Eye (tissue), 1 donor: ENCODE results near the gene ARL5B.

ENCODE experiments used
- DNase-seq: peaks from one replicate; pipeline ENCODE4 v3.0.0-alpha.2; 2015

ARL5B gene

DNA sequence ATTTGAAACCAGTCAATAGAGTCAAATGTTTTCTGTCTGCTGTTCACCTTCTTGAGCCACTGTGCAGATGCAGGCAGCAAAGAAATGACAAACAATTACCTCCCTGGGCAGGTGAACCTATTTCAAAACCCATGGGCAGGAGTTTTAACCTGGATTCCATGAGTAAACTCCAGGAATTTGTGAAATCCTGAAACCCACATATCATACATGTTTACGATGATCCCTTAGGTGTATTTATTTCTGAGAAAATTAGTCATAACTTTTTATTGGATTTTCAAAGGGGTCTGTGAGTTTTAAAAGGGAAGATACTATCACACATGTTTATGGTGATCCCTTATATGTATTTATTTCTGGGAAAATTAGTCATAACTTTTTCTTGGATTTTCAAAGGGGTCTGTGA, 59.8 kb downstream of the ARL5B start:
- no peak for DNase-seq

GRCh38 chr10:18719811-18720210, 60.6 kb downstream of the ARL5B start:
- no peak for DNase-seq

- no peak for DNase-seq
These were observed 61.8 kb downstream of the ARL5B start for GRCh38 chr10:18721067-18721466.

GRCh38 chr10:18723801-18724200, 64.6 kb downstream of the ARL5B start:
- no peak for DNase-seq
